Measurements from ENCODE around the gene PSAP.

Gene PSAP

DNA sequence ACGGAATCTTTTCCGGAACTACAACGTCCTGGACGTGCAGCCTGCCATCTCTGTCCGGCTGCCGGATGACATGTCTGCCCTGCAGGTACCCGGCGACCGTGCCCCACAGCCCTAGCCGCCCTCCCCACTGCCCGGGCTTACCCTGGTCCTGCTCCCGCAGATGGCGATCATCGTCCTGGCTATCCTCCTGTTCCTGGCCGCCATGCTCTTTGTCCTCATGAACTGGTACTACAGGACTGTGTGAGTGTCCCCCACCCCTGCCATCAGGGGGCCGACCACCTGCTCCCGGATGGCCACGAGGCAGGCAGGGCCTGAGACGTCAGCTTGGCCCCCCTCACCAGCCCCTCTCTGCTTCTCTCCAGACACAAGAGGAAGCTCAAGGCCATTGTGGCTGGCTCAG lies 39.7 kb downstream of the PSAP start:
- H3K4me3 ChIP-seq (ENCODE audit: low read depth, low read length) = no peak overlapping the region
- TF ChIP-seq, protein P1, sequence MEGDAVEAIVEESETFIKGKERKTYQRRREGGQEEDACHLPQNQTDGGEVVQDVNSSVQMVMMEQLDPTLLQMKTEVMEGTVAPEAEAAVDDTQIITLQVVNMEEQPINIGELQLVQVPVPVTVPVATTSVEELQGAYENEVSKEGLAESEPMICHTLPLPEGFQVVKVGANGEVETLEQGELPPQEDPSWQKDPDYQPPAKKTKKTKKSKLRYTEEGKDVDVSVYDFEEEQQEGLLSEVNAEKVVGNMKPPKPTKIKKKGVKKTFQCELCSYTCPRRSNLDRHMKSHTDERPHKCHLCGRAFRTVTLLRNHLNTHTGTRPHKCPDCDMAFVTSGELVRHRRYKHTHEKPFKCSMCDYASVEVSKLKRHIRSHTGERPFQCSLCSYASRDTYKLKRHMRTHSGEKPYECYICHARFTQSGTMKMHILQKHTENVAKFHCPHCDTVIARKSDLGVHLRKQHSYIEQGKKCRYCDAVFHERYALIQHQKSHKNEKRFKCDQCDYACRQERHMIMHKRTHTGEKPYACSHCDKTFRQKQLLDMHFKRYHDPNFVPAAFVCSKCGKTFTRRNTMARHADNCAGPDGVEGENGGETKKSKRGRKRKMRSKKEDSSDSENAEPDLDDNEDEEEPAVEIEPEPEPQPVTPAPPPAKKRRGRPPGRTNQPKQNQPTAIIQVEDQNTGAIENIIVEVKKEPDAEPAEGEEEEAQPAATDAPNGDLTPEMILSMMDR (IDR thresholded peaks at IDR 0.05; ENCODE audit: low read depth, low read length) = no peak

DNA sequence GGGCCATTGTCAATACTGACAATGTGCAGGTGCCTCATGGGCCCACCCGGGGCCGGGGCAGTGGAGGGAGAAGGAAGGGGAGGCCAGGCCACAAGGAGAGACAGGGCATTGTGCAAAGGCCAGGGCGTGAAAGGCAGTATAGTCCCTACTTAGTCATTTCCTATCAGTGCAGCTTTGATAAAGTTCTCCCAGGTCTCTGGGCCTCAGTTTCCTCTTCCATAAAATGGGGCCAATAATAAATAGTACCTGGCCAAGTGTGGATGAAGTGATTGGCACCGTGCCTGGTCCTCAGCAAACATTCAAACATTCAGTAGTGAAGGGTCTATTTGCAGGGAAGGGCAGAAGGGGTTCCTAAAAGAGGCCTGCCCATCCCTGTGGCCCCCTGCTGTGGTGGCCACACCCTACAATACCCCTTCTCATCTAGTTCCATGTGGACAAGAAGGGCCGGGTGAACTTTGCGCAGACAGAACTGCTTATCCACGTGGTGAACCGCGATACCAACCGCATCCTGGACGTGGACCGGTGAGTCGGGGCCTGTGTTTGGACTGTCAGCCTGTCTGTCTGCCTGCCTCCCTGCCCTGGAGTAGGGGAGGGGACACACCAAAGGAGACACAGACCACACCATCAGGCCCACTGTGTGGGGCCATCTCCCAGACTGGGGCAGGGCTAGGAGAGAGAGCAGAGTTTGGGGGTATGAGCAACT lies 40.9 kb downstream of the PSAP start:
- TF ChIP-seq, protein P1 (IDR thresholded peaks at IDR 0.05; ENCODE audit: low read depth, low read length) = no peak

DNA sequence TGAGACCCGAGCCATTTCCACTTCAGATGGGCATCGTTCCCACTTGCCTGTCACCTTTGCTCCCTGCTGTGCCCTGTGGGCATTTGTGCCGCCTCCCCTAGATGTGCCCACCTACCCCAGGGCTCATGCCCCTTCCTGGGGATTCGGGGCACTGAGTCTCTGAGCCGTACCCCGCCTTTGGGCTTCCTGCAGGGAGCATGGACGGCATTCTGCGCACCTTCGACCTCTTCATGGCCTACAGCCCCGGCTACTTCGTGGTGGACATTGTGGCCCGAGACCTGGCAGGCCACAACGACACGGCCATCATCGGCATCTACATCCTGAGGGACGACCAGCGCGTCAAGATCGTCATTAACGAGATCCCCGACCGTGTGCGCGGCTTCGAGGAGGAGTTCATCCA lies 41.4 kb downstream of the PSAP start:
- no peak overlapping the region for H3K4me3 ChIP-seq (ENCODE audit: low read depth, low read length)
- TF ChIP-seq, protein P1 (IDR thresholded peaks at IDR 0.05; ENCODE audit: low read depth, low read length) = no peak

More for the DNA sequence above, 40.9 kb downstream of the PSAP start:
- H3K4me3 ChIP-seq (ENCODE audit: low read depth, low read length) = no peak overlapping the region

DNA sequence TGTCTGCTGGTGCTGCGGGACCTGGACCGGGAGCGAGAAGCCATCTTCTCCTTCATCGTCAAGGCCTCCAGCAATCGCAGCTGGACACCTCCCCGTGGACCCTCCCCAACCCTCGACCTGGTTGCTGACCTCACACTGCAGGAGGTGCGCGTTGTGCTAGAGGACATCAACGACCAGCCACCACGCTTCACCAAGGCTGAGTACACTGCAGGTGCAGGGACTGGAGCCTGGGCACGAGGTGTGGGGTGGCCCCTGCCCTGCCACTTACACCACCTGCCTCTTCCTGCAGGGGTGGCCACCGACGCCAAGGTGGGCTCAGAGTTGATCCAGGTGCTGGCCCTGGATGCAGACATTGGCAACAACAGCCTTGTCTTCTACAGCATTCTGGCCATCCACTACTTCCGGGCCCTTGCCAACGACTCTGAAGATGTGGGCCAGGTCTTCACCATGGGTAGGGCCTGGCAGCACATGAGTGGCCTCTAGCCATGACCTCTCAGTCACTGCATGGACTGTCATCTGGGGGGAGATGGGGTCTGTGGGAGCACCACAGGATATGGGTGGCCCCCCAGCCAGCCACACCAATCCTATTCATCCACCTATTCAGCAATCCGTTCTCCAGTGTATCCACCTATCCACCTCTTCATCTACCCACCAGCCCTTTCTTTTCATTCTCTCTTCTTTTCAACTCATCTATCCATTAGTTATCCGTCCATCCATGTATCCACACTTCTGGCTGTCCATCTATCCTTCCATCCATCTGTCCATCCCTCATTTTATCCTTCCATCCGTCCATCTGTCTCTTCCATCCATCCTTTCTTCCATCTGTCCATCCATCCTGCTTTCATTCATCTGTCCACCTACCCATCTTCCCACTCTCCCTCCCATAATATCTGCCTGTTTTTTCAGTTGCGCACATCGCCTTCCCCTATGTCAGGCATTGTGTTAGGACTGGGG lies 43.2 kb downstream of the PSAP start:
- no peak overlapping the region for H3K4me3 ChIP-seq (ENCODE audit: low read depth, low read length)
- TF ChIP-seq, protein P1 (IDR thresholded peaks at IDR 0.05; ENCODE audit: low read depth, low read length) = no peak

DNA sequence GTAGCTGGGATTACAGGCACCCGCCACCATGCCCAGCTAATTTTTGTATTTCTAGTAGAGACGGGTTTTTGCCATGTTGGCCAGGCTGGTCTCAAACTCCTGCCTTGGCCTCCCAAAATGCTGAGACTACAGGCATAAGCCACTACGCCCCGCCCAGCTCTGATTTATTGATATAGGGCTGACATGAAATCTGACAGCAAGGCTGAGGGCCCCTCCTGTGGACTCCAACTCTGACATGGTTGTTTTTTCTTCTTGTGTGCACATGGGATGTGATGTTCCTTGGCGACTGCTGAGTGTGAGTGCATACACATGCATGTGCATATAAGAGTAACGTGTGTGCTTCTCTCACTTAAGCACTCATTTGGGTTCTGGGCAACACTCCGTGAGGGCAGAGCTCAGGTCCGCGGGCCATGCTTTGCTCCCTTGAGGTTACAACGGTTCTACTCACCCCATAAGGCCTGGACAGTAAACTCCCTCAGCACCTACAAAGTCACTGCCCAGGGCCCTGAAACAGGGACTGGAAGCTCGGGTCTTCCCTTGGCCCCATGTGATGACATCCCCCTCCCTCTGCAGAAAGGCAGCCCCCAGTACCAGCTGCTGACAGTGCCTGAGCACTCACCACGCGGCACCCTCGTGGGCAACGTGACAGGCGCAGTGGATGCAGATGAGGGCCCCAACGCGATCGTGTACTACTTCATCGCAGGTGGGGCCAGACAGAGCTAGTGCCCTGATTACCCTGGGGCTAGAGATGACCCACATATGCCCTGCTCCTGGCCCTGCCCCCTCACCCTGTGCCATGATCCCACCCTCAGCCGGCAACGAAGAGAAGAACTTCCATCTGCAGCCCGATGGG lies 44.1 kb downstream of the PSAP start:
- H3K4me3 ChIP-seq (ENCODE audit: low read depth, low read length) = no peak overlapping the region
- TF ChIP-seq, protein P1 (IDR thresholded peaks at IDR 0.05; ENCODE audit: low read depth, low read length) = no peak

DNA sequence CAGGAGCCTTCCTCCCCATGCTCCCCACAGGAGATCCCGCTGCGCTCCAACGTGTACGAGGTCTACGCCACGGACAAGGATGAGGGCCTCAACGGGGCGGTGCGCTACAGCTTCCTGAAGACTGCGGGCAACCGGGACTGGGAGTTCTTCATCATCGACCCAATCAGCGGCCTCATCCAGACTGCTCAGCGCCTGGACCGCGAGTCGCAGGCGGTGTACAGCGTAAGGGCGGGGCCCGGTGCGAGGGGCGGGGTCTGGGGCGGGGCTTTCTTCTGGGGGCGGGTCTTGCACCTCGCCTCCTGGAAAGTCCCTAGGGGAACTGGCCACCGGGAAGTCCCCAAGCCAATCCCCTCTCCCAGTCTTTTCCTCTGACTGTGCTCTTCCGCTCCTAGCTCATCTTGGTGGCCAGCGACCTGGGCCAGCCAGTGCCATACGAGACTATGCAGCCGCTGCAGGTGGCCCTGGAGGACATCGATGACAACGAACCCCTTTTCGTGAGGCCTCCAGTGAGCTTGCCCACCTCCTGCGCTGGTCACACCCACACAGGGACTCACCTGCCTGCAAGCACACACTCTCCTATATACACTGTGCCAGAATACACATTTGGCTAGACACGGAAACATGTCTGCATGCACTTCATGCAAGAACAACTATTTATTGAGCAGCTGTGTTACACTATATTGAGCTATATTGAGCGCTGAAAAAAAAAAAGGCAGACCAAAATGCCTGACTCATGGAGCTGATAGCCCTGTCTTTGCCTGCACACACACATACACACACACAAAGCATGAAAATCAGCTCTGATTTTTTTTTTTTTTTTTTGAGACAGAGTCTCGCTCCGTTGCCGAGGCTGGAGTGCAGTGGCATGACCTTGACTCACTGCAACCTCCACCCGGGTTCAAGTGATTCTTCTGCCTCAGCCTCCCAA lies 45.0 kb downstream of the PSAP start:
- no peak overlapping the region for H3K4me3 ChIP-seq (ENCODE audit: low read depth, low read length)
- TF ChIP-seq, protein P1 (IDR thresholded peaks at IDR 0.05; ENCODE audit: low read depth, low read length) = no peak

Data from WI38 (cell line).